ENCODE measurements around the gene ABHD5. TPM values are rescaled to one million over a fixed set of nuclear protein-coding genes. Genes with fewer than 3 reads are reported as not detected.

Gene ABHD5
- total RNA-seq, 2 experiments from 2014 or later, result 6.5 to 7.9 TPM

- BruUV-seq (replicated peaks), result no TSS peak
These were observed 2.2 kb downstream of the ABHD5 start for GRCh38 chr3:43692971-43693370.

GRCh38 chr3:43693594-43693993 lies 2.9 kb downstream of the ABHD5 start:
- Histone ChIP-seq H3K4me3 (ENCODE audit: low read depth, low read length, poor library complexity, severe bottlenecking) (no peak overlapping the region), H3K27ac (ENCODE audit: low read depth, low read length, poor library complexity, severe bottlenecking) (no peak overlapping the region), H3K9me2 (ENCODE audit: insufficient read depth, low read length) (no peaks in the 10 kb centered on the region), H4K20me1 (ENCODE audit: insufficient read depth, low read length) (no peaks in the 10 kb centered on the region), H3K4me2 (ENCODE audit: low read length) (no peak overlapping the region), H3K79me2 (ENCODE audit: insufficient read depth, low read depth, low read length) (no peaks in the 10 kb centered on the region; the same call in 1 of the 2 replicates), H2AFZ (ENCODE audit: low read length) (no peak overlapping the region), H3K9me3 (ENCODE audit: low read length) (no peaks in the 10 kb centered on the region), H3K4me1 (ENCODE audit: insufficient read depth, low read length, poor library complexity, severe bottlenecking) (peaks cover 20% of the 10 kb centered on the region), H3K36me3 (ENCODE audit: insufficient read depth, low read length) (no peaks in the 10 kb centered on the region)
- no peak for DNase-seq (ENCODE audit: low spot score)
- ChIA-PET CTCF (ENCODE audit: unreplicated experiment) (no interaction called here), POLR2A (interaction anchor here (0.8 kb wide), 1 partner anchor 541 kb away, joined by 3 read pairs; no protein-coding TSS in a partner anchor)
- intact Hi-C loops (cut with micrococcal nuclease; ENCODE audit: unreplicated experiment), result loop anchor here (5.0 kb wide), 2 partner anchors 71 to 304 kb away; partner anchors contain the start of gene ANO10
- no peak for TF ChIP-seq EZH2phosphoT487 (IDR thresholded peaks at IDR 0.05; ENCODE audit: borderline replicate concordance, low read depth, low read length)
- no peak for TF ChIP-seq CTCF (conservative IDR thresholded peaks at IDR 0.05; ENCODE audit: low read length)
- no TSS peak for BruUV-seq (replicated peaks)

More at GRCh38 chr3:43692971-43693370, 2.2 kb downstream of the ABHD5 start:
- H3K36me3 ChIP-seq (ENCODE audit: insufficient read depth, low read length), result no peaks in the 10 kb centered on the region
- intact Hi-C loops (cut with micrococcal nuclease; ENCODE audit: unreplicated experiment), result loop anchor here (5.0 kb wide), 2 partner anchors 71 to 304 kb away; partner anchors contain the start of gene ANO10
- peaks cover 20% of the 10 kb centered on the region for H3K4me1 ChIP-seq (ENCODE audit: insufficient read depth, low read length, poor library complexity, severe bottlenecking)
- H3K27ac ChIP-seq (ENCODE audit: low read depth, low read length, poor library complexity, severe bottlenecking), result no peak overlapping the region
- H2AFZ ChIP-seq (ENCODE audit: low read length), result no peak overlapping the region
- TF ChIP-seq EZH2phosphoT487 (IDR thresholded peaks at IDR 0.05; ENCODE audit: borderline replicate concordance, low read depth, low read length) (no peak), CTCF (conservative IDR thresholded peaks at IDR 0.05; ENCODE audit: low read length) (no peak)
- no peaks in the 10 kb centered on the region for H3K9me3 ChIP-seq (ENCODE audit: low read length)
- no peak overlapping the region for H3K4me2 ChIP-seq (ENCODE audit: low read length)
- H4K20me1 ChIP-seq (ENCODE audit: insufficient read depth, low read length), result no peaks in the 10 kb centered on the region
- ChIA-PET POLR2A (interaction anchor here (0.8 kb wide), 1 partner anchor 541 kb away, joined by 3 read pairs; no protein-coding TSS in a partner anchor), CTCF (ENCODE audit: unreplicated experiment) (no interaction called here)
- no peak for DNase-seq (ENCODE audit: low spot score)
- no peaks in the 10 kb centered on the region; the same call in 1 of the 2 replicates for H3K79me2 ChIP-seq (ENCODE audit: insufficient read depth, low read depth, low read length)
- H3K4me3 ChIP-seq (ENCODE audit: low read depth, low read length, poor library complexity, severe bottlenecking), result no peak overlapping the region
- H3K9me2 ChIP-seq (ENCODE audit: insufficient read depth, low read length), result no peaks in the 10 kb centered on the region

GRCh38 chr3:43695443-43695842 lies 4.7 kb downstream of the ABHD5 start:
- H3K4me2 ChIP-seq (ENCODE audit: low read length), result no peak overlapping the region
- no peaks in the 10 kb centered on the region for H3K9me3 ChIP-seq (ENCODE audit: low read length)
- BruUV-seq (replicated peaks), result no TSS peak
- ChIA-PET CTCF (ENCODE audit: unreplicated experiment) (no interaction called here), POLR2A (interaction anchor here (0.9 to 1.7 kb wide), 2 partner anchors 9 to 10 kb away, joined by 3 to 4 read pairs; no protein-coding TSS in a partner anchor)
- no peaks in the 10 kb centered on the region for H3K36me3 ChIP-seq (ENCODE audit: insufficient read depth, low read length)
- H3K4me1 ChIP-seq (ENCODE audit: insufficient read depth, low read length, poor library complexity, severe bottlenecking), result peaks cover 16% of the 10 kb centered on the region
- H3K79me2 ChIP-seq (ENCODE audit: insufficient read depth, low read depth, low read length), result no peaks in the 10 kb centered on the region; the same call in 1 of the 2 replicates
- DNase-seq (ENCODE audit: low spot score), result no peak
- no peaks in the 10 kb centered on the region for H3K9me2 ChIP-seq (ENCODE audit: insufficient read depth, low read length)
- H3K27ac ChIP-seq (ENCODE audit: low read depth, low read length, poor library complexity, severe bottlenecking), result no peak overlapping the region
- intact Hi-C loops (cut with micrococcal nuclease; ENCODE audit: unreplicated experiment), result no loop called here
- no peak overlapping the region for H3K4me3 ChIP-seq (ENCODE audit: low read depth, low read length, poor library complexity, severe bottlenecking)
- no peak overlapping the region for H2AFZ ChIP-seq (ENCODE audit: low read length)
- TF ChIP-seq CTCF (conservative IDR thresholded peaks at IDR 0.05; ENCODE audit: low read length) (no peak), EZH2phosphoT487 (IDR thresholded peaks at IDR 0.05; ENCODE audit: borderline replicate concordance, low read depth, low read length) (no peak)
- H4K20me1 ChIP-seq (ENCODE audit: insufficient read depth, low read length), result no peaks in the 10 kb centered on the region
